ENCODE measurements around the gene CCDC141.

CCDC141 gene

GRCh38 chr2:178943745-178944144 lies 106.2 kb downstream of the CCDC141 start:
- TF ChIP-seq YY1 (IDR thresholded peaks at IDR 0.05; ENCODE audit: insufficient read depth, insufficient read length) (no peak), ZNF274 (IDR thresholded peaks at IDR 0.05; ENCODE audit: low read depth, low read length) (no peak), SUZ12 (IDR thresholded peaks at IDR 0.05; ENCODE audit: extremely low read depth, insufficient read depth, insufficient read length) (no peak)
- H3K9me3 ChIP-seq (ENCODE audit: insufficient read depth, low read length): 0 out of 2 replicates have a peak, but pooled peaks cover 6% of the 10 kb centered on the region
- DNase-seq (ENCODE audit: low read depth, low spot score): no peak
- H3K4me1 ChIP-seq (ENCODE audit: insufficient read depth, insufficient read length): no peaks in the 10 kb centered on the region
- no peaks in the 10 kb centered on the region for H3K27me3 ChIP-seq (ENCODE audit: insufficient read depth, insufficient read length)
- H3K9ac ChIP-seq (ENCODE audit: insufficient read length, low read depth): no peak overlapping the region
- no peaks in the 10 kb centered on the region for H3K36me3 ChIP-seq (ENCODE audit: insufficient read depth, insufficient read length, low read length)
- H3K4me3 ChIP-seq (ENCODE audit: insufficient read length, low read depth): no peak overlapping the region

GRCh38 chr2:178934571-178934970 lies 115.4 kb downstream of the CCDC141 start:
- TF ChIP-seq SUZ12 (IDR thresholded peaks at IDR 0.05; ENCODE audit: extremely low read depth, insufficient read depth, insufficient read length) (no peak), YY1 (IDR thresholded peaks at IDR 0.05; ENCODE audit: insufficient read depth, insufficient read length) (no peak), ZNF274 (IDR thresholded peaks at IDR 0.05; ENCODE audit: low read depth, low read length) (no peak)
- Histone ChIP-seq H3K9me3 (ENCODE audit: insufficient read depth, low read length) (peaks cover 5% of the 10 kb centered on the region; the same call in 1 of the 2 replicates), H3K4me3 (ENCODE audit: insufficient read length, low read depth) (no peak overlapping the region), H3K27me3 (ENCODE audit: insufficient read depth, insufficient read length) (no peaks in the 10 kb centered on the region), H3K9ac (ENCODE audit: insufficient read length, low read depth) (no peak overlapping the region), H3K4me1 (ENCODE audit: insufficient read depth, insufficient read length) (no peaks in the 10 kb centered on the region), H3K36me3 (ENCODE audit: insufficient read depth, insufficient read length, low read length) (no peaks in the 10 kb centered on the region)
- DNase-seq (ENCODE audit: low read depth, low spot score): no peak

GRCh38 chr2:178933493-178933892 lies 116.4 kb downstream of the CCDC141 start:
- no peak for DNase-seq (ENCODE audit: low read depth, low spot score)
- H3K9ac ChIP-seq (ENCODE audit: insufficient read length, low read depth): no peak overlapping the region

GRCh38 chr2:178928077-178928476 lies 121.9 kb downstream of the CCDC141 start:
- TF ChIP-seq ZNF274 (IDR thresholded peaks at IDR 0.05; ENCODE audit: low read depth, low read length): no peak
- no peak for TF ChIP-seq YY1 (IDR thresholded peaks at IDR 0.05; ENCODE audit: insufficient read depth, insufficient read length)
- no peak for TF ChIP-seq SUZ12 (IDR thresholded peaks at IDR 0.05; ENCODE audit: extremely low read depth, insufficient read depth, insufficient read length)
- H3K9ac ChIP-seq (ENCODE audit: insufficient read length, low read depth): no peak overlapping the region

More at GRCh38 chr2:178933493-178933892, 116.4 kb downstream of the CCDC141 start:
- Histone ChIP-seq H3K36me3 (ENCODE audit: insufficient read depth, insufficient read length, low read length) (no peaks in the 10 kb centered on the region), H3K9me3 (ENCODE audit: insufficient read depth, low read length) (peaks cover 5% of the 10 kb centered on the region; the same call in 1 of the 2 replicates), H3K4me1 (ENCODE audit: insufficient read depth, insufficient read length) (no peaks in the 10 kb centered on the region), H3K4me3 (ENCODE audit: insufficient read length, low read depth) (no peak overlapping the region), H3K27me3 (ENCODE audit: insufficient read depth, insufficient read length) (no peaks in the 10 kb centered on the region)
- TF ChIP-seq YY1 (IDR thresholded peaks at IDR 0.05; ENCODE audit: insufficient read depth, insufficient read length): no peak
- no peak for TF ChIP-seq ZNF274 (IDR thresholded peaks at IDR 0.05; ENCODE audit: low read depth, low read length)
- TF ChIP-seq SUZ12 (IDR thresholded peaks at IDR 0.05; ENCODE audit: extremely low read depth, insufficient read depth, insufficient read length): no peak

GRCh38 chr2:178927173-178927572 lies 122.8 kb downstream of the CCDC141 start:
- H3K9ac ChIP-seq (ENCODE audit: insufficient read length, low read depth): no peak overlapping the region
- no peak overlapping the region for H3K4me3 ChIP-seq (ENCODE audit: insufficient read length, low read depth)

More at GRCh38 chr2:178928077-178928476, 121.9 kb downstream of the CCDC141 start:
- peaks cover 5% of the 10 kb centered on the region; the same call in 1 of the 2 replicates for H3K9me3 ChIP-seq (ENCODE audit: insufficient read depth, low read length)
- no peaks in the 10 kb centered on the region for H3K27me3 ChIP-seq (ENCODE audit: insufficient read depth, insufficient read length)
- no peaks in the 10 kb centered on the region for H3K4me1 ChIP-seq (ENCODE audit: insufficient read depth, insufficient read length)
- DNase-seq (ENCODE audit: low read depth, low spot score): no peak
- H3K4me3 ChIP-seq (ENCODE audit: insufficient read length, low read depth): no peak overlapping the region
- H3K36me3 ChIP-seq (ENCODE audit: insufficient read depth, insufficient read length, low read length): no peaks in the 10 kb centered on the region

GRCh38 chr2:178924817-178925216 lies 125.1 kb downstream of the CCDC141 start:
- H3K27me3 ChIP-seq (ENCODE audit: insufficient read depth, insufficient read length): no peaks in the 10 kb centered on the region
- H3K9ac ChIP-seq (ENCODE audit: insufficient read length, low read depth): no peak overlapping the region
- no peaks in the 10 kb centered on the region for H3K36me3 ChIP-seq (ENCODE audit: insufficient read depth, insufficient read length, low read length)
- H3K4me3 ChIP-seq (ENCODE audit: insufficient read length, low read depth): no peak overlapping the region
- no peaks in the 10 kb centered on the region for H3K9me3 ChIP-seq (ENCODE audit: insufficient read depth, low read length)
- H3K4me1 ChIP-seq (ENCODE audit: insufficient read depth, insufficient read length): no peaks in the 10 kb centered on the region
- no peak for DNase-seq (ENCODE audit: low read depth, low spot score)
- TF ChIP-seq SUZ12 (IDR thresholded peaks at IDR 0.05; ENCODE audit: extremely low read depth, insufficient read depth, insufficient read length) (no peak), ZNF274 (IDR thresholded peaks at IDR 0.05; ENCODE audit: low read depth, low read length) (no peak), YY1 (IDR thresholded peaks at IDR 0.05; ENCODE audit: insufficient read depth, insufficient read length) (no peak)

More at GRCh38 chr2:178927173-178927572, 122.8 kb downstream of the CCDC141 start:
- H3K27me3 ChIP-seq (ENCODE audit: insufficient read depth, insufficient read length): no peaks in the 10 kb centered on the region
- H3K36me3 ChIP-seq (ENCODE audit: insufficient read depth, insufficient read length, low read length): no peaks in the 10 kb centered on the region
- DNase-seq (ENCODE audit: low read depth, low spot score): no peak
- TF ChIP-seq YY1 (IDR thresholded peaks at IDR 0.05; ENCODE audit: insufficient read depth, insufficient read length) (no peak), ZNF274 (IDR thresholded peaks at IDR 0.05; ENCODE audit: low read depth, low read length) (no peak), SUZ12 (IDR thresholded peaks at IDR 0.05; ENCODE audit: extremely low read depth, insufficient read depth, insufficient read length) (no peak)
- H3K4me1 ChIP-seq (ENCODE audit: insufficient read depth, insufficient read length): no peaks in the 10 kb centered on the region
- peaks cover 5% of the 10 kb centered on the region; the same call in 1 of the 2 replicates for H3K9me3 ChIP-seq (ENCODE audit: insufficient read depth, low read length)

- H3K27me3 ChIP-seq (ENCODE audit: insufficient read depth, insufficient read length): no peaks in the 10 kb centered on the region
- H3K9ac ChIP-seq (ENCODE audit: insufficient read length, low read depth): no peak overlapping the region
- H3K4me1 ChIP-seq (ENCODE audit: insufficient read depth, insufficient read length): no peaks in the 10 kb centered on the region
- H3K4me3 ChIP-seq (ENCODE audit: insufficient read length, low read depth): no peak overlapping the region
- no peaks in the 10 kb centered on the region for H3K9me3 ChIP-seq (ENCODE audit: insufficient read depth, low read length)
- no peaks in the 10 kb centered on the region for H3K36me3 ChIP-seq (ENCODE audit: insufficient read depth, insufficient read length, low read length)
- no peak for TF ChIP-seq ZNF274 (IDR thresholded peaks at IDR 0.05; ENCODE audit: low read depth, low read length)
- no peak for TF ChIP-seq YY1 (IDR thresholded peaks at IDR 0.05; ENCODE audit: insufficient read depth, insufficient read length)
- no peak for TF ChIP-seq SUZ12 (IDR thresholded peaks at IDR 0.05; ENCODE audit: extremely low read depth, insufficient read depth, insufficient read length)
- DNase-seq (ENCODE audit: low read depth, low spot score): no peak
Measured at GRCh38 chr2:178923546-178923945, 126.4 kb downstream of the CCDC141 start.

Measured in NT2/D1 (cell line).